Pulmonary artery endothelial cell (primary cell): ENCODE measurements around the gene LYPD8. TPM values are rescaled to one million over a fixed set of nuclear protein-coding genes. Genes with fewer than 3 reads are reported as not detected.

Source experiments
- DNase-seq: peaks from one replicate; pipeline ENCODE4 v3.0.0-alpha.2; 2011; ENCODE audit warnings: low read depth, low spot score
- total RNA-seq: library from RNA; depleted of rRNA; stranded (reverse); fragments of >200 nt; gene quantifications from 2 replicates; pipeline ENCODE4 v1.2.3, GENCODE V29; 2014

LYPD8 gene
- total RNA-seq, 1 donor from 2014 or later: not detected

DNA sequence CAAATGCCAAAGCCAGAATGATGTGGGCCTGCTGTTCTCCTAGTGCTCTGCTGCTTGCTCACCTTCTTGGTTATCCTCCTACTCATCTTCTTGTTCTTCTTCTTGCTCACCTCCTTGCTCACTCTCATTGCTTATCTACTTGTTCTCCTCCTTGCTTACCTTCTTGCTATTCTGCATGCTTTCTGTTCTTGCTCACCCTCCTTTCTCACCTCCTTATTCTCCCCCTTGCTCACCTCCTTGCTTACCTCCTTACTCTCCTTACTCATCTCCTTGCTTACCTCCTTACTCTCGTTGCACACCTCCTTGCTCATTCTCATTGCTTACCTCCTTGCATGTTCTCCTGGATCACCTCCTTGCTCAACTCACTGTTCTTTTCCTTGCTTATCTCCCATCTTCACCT, 52.8 kb downstream of the LYPD8 start, which contains the start of gene OR14I1:
OR14I1 (minus strand) TSS at position 53 of the 400 bp plus-strand sequence.
- DNase-seq: no peak

DNA sequence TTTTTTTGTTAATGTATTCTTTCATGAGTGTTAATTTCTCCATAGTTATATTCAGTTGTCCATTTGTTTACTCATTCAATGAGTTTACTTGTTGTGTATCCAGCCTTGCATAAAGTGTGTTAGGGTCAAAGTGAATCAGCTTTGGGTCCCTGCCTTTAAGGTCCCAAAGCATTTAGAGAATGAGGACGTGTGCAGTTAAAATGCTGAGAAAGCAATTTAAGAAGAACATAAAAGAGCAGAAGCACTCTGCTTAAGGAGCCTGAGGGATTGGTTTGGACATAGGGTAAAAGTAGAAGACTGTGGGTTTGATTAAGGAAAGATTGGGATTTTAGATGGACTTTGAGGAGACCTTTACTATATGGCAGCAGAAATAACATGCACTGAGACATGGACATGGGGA, 56.5 kb downstream of the LYPD8 start:
- no peak for DNase-seq

DNA sequence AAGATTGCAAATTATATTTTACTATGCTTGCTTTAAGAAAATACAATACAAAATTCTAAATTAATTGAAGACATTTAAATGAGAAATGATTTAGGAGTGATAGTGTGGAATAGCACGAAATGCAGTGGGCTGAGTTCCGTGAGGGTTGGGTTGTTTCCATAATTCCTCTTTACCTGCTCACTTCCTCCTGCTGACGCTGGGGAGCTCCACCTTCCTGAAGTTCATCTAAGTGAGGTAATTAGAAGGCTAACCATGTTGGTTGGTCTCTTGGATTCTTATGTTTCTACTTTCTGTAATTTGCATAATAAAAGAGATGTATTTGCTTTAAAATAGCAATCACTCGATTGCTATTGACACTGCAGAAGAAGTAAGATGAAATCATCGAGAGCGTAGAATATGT, 57.7 kb downstream of the LYPD8 start:
- no peak for DNase-seq

DNA sequence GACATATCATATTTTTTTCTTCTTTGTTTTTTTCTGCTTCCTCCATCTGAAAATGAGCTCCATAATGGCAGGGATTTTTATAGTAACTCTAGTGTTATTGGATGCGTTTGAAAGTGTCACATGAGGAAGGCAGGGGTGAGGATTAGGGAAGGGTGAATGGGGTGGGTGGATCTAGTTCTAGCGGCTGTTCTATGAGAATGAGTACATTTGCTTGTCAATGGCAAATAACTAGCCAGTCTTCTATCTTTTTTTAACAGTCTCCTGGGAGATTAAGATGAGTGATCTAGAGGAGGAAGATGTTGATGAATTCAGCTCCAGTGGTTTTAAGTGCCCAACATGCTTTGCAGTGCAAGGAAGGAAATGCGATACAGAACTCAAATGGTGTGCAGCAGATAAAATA, 58.8 kb downstream of the LYPD8 start:
- DNase-seq: no peak

DNA sequence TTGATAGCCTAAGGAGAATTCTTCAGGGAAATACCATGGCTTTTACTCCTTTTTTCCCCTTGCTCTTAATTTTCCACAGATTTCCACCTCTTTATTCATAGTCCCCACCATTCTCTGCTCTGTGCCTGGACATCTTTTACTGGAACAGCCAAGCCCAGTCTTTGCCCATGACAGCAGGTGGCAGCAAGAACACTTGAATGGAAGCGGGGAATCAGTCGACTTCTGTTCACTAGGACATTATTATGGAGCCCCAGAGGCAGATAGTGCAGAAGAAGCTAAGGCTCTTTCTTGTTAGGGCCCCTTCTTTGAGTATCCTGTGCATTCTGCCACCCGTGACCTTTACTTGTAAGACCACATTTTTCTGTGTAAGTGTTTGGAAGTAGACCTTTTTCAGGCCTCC, 59.3 kb downstream of the LYPD8 start:
- DNase-seq: no peak

DNA sequence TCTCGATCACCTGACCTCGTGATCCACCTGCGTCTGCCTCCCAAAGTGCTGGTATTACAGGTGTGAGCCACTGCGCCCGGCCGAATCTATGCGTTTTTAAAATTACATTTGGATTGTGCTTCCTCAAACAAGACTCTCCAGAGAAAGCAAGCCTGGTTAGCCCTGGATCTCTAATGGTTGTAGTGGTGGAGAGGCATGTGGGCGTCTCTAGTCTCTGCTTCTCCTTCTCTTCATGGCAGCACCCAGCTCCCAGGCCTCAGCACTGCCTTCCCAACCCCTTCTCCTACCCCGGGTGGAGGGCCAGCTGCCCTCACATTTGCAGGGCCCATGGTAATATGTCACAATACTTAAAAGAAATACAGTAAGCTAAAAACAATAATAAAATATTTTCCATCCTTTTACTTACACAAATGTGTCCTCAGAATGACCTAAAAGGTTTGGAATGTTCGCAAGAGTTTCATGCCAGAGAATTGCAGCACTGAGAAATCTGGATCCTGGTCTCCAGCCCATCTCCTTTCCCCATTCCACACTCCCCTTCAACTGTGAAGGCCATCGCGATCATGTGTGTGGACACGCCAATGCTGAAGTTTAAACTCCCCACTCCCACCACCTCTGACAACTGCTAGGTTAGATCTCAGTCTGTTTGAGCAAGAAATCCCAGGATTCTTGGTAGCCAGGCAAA, 60.0 kb downstream of the LYPD8 start:
- no peak for DNase-seq

DNA sequence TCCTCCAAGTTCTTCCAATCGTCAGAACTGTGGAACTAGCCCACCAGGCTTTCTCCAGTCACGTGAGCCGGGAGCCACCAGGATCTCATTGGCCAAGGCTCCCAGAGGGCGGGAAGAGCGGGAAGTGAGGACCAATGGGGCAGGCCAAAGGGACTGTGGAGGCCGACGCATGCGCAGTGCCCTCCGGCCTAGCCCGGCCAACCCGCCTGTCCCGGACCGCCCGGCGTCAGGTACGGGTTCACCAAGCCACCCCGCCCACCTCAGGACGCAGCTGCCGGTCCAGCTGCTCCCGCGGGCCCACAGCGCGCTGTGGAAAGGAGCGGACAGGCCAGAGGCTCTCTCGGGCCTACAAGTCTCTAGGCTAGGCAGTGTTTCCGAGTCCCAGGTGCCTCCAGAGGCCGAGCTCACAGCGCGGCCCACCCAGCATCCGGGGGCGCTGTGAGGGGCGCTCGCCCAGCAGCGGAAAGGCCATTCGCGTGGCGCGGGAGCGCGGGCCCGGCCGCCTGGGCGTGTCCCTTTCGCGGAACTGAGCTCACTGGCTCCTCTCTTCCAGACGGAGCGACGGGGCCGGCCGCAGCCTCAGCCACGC, 63.9 kb downstream of the LYPD8 start:
- no peak for DNase-seq

Other genes starting within 250 kb of the LYPD8 start
- gene OR2G6, start 247.7 kb downstream of the LYPD8 start, total RNA-seq: not detected in 2 replicates
- gene OR2T29, start 193.0 kb downstream of the LYPD8 start, total RNA-seq: not detected in 2 replicates
- not detected in 2 replicates for gene OR2T34, start 181.0 kb downstream of the LYPD8 start, total RNA-seq
- gene OR2T10, start 158.1 kb downstream of the LYPD8 start, total RNA-seq: not detected in 2 replicates
- gene OR2T11, start 120.7 kb downstream of the LYPD8 start, total RNA-seq: not detected in 2 replicates
- gene OR2T35, start 110.5 kb downstream of the LYPD8 start, total RNA-seq: not detected in 2 replicates
- not detected in 2 replicates for gene OR2T27, start 100.2 kb downstream of the LYPD8 start, total RNA-seq
- gene OR14I1, start 53.0 kb downstream of the LYPD8 start, total RNA-seq: not detected in 2 replicates
- gene SH3BP5L, start 70.2 kb upstream of the LYPD8 start, total RNA-seq: 27.2 and 34.8 TPM in 2 replicates
- 21.5 and 21.7 TPM in 2 replicates for gene ZNF672, start 82.5 kb upstream of the LYPD8 start, total RNA-seq
- gene ZNF692, start 103.3 kb upstream of the LYPD8 start, total RNA-seq: 8.6 and 15.9 TPM in 2 replicates
- gene PGBD2, start 150.5 kb upstream of the LYPD8 start, total RNA-seq: 4.6 and 9.6 TPM in 2 replicates